Fibroblast of mammary gland (primary cell): ENCODE results near the gene BRAT1.

Experiments used
- DNase-seq: peaks from one replicate; pipeline ENCODE4 v3.0.0-alpha.2; 2010; ENCODE audit warnings: low read depth
- H3K4me3 ChIP-seq: 2 replicates; pipeline ENCODE4 v1.5.1; 2011; ENCODE audit warnings: low read depth, mild to moderate bottlenecking, low read length, moderate library complexity; ENCODE audit not compliant: control insufficient read depth
- TF ChIP-seq, protein P1 (sequence below): conservative IDR thresholded peaks from 2 replicates; pipeline ENCODE4 v1.5.1; 2011; ENCODE audit warnings: low read depth, low read length, inconsistent platforms; ENCODE audit not compliant: control insufficient read depth, insufficient read depth

The BRAT1 gene

DNA sequence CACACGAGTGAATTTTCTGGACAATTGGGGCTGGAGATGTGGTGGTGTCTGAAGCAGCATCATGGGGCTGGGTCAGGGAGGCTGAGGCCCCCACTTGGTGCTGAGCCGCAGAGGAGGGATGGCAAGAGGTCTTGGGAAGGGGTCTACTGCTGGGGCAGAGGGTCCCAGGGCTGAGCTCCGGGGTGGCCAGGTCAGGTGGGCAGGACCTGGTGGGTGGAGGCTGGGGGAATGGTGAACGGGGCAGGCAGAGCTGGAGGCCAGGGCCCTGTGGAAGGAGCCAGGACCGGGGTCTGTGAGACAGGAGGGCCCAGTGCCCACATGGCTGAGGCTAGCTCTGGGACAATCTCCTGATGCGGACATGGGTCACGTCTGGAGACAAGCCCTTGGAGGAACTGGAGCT is 56.1 kb downstream of the BRAT1 start:
- TF ChIP-seq, protein P1, sequence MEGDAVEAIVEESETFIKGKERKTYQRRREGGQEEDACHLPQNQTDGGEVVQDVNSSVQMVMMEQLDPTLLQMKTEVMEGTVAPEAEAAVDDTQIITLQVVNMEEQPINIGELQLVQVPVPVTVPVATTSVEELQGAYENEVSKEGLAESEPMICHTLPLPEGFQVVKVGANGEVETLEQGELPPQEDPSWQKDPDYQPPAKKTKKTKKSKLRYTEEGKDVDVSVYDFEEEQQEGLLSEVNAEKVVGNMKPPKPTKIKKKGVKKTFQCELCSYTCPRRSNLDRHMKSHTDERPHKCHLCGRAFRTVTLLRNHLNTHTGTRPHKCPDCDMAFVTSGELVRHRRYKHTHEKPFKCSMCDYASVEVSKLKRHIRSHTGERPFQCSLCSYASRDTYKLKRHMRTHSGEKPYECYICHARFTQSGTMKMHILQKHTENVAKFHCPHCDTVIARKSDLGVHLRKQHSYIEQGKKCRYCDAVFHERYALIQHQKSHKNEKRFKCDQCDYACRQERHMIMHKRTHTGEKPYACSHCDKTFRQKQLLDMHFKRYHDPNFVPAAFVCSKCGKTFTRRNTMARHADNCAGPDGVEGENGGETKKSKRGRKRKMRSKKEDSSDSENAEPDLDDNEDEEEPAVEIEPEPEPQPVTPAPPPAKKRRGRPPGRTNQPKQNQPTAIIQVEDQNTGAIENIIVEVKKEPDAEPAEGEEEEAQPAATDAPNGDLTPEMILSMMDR: no peak
- DNase-seq: no peak

DNA sequence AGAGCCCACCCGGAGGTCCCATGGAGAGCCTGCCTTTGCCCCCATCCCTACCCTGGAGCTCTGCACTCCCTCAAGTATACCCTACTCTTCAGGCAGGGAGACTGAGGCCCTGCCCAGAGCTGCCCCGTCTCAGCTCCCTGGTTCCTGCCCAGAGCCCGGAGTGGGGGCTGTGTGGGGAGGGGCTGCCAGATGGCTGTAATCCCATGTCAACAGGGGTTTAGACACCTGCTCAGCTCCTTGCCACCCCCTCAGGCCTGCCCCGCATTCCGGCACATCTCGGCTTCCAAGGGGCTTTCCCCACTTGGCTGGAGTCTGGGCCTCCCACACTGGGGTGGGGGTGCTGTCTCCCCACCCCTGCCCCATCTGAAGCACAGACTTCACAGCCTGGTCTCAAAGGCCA is 56.6 kb downstream of the BRAT1 start:
- no peak overlapping the region for H3K4me3 ChIP-seq
- no peak for DNase-seq
- TF ChIP-seq, protein P1: no peak

More for the DNA sequence above, 56.1 kb downstream of the BRAT1 start:
- H3K4me3 ChIP-seq: no peak overlapping the region

DNA sequence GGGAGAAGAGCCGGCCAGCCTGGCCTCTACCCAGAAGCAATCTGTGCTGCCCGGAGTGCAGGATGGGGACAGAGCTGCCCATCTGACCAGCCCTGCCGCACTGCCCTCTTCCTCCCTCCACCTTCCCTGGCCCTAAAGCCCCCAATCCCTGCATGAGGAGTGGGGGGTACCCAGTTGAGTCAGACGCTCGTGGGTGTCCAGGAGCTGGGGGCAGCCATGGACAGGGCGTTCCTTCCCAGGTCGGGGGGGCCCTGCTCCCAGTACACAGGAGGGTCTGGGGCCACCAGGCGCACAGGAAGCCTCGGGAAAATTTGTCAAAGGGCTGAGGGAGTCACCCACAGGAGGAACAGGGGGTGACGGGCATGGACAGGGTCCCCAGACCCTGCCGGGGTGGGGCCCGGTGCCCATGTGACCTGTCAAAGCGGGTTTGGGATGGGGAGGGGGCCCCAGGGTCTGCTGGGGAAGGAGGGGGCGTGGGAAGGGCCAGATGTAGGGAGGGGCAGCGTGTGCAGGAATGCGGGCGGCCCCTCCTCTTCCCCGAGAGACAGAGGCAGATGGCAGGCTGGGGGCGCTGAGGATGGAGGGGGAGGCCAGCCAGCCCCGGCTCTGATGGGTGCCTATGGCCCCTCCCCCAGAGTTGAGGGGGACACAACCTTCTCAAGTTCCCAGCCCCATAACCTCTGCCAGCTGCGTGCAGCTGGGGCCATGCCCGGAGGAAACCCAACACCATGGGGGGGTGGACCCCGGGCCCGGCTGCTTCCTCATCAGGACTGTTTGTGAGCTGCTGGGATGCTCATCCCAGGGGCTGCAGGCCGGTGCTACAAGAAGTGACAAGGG is 57.6 kb downstream of the BRAT1 start:
- TF ChIP-seq, protein P1: no peak
- H3K4me3 ChIP-seq: no peak overlapping the region
- no peak for DNase-seq

DNA sequence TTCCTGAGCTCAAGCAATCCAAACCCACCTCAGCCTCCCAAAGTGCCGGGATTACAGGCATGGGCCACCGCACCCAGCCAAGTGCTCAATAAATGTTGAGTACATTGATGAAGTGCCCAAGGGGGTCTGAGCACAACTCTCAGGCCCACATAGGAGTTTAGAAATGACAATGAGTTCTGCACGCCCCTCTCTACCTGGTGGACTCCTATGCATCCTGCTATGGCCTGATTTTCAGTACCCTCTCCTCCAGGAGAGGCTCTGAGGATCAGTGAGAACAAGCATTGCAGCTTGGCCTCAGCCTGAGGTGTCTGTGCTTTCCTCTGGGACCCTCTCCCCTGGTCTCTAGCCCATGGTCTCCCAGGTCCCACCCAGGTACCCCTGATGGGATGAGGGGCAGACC is 58.3 kb downstream of the BRAT1 start:
- TF ChIP-seq, protein P1: no peak
- no peak for DNase-seq
- no peak overlapping the region for H3K4me3 ChIP-seq

DNA sequence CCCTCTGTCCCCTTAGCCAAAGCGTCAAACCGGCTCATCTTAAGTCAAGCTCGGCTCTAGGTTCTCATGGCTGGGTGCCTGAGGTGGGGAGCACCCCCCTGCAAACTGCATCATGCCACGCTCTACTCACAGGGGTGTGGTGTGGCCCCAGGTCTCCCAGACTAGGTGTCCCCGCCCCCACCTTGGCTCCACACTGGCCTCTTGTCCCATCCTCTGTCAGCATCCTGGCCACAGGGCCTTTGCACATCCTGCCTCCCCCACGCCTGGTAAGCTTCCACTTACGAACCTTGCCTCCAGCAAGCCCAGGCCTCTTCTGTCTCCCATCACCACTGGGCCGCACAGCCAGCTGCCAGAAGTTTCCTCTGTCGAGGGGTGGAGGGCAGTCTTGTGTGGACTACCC is 58.9 kb downstream of the BRAT1 start:
- no peak overlapping the region for H3K4me3 ChIP-seq
- TF ChIP-seq, protein P1: no peak
- no peak for DNase-seq

DNA sequence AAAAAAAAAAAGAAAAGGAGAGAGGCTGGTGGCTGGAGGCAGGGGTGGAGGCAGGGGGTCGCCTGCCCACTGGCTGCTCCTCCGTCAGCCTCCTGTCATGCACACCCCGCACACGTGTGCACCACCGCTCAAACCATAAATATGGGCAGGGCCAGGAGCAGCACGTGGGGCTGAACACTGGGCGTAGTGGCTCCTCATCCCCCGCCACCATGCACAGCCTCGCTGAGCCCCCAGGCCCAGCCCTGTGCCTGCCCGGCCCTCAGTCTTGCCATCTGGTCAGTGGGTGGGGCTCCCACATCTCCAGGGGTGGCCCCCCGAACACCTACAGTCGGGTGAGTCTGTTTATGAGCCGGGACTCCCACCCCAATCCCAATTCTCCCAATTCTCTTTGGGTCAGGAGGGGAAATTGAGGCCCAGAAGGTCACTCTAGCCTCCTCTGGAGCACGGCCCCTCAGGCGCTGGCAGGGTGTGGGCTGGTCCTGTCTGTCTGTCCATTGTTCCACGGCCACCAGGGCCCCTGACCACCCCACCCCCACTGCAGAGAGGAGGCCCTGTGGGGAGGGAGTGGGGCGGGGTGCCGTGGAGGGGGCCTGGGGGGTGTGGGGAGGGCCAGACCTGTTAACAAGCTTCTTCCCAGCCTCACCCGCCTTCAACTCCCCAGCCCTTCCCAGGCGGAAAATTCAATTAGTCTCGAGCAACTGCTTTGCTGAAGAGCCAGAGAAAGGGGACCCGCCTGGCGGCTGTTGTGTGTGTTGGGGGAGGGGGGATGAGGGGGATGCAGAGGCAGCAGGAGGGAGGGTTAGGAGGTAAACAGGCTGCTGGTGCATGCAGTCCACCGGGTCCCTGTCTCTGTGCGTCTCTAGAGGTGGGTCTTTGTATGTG is 59.7 kb downstream of the BRAT1 start:
- TF ChIP-seq, protein P1: no peak
- H3K4me3 ChIP-seq: no peak overlapping the region
- DNase-seq: no peak
